Adrenal gland (tissue), 12 donors: ENCODE data around the gene TMEM179B. TPM values are rescaled to one million over a fixed set of nuclear protein-coding genes. Genes with fewer than 3 reads are reported as not detected.
A peak's percentile ranks its signal among the peaks of the same experiment; 100 is the strongest.
"Not testable (repeated sequence)": the region's sequence is repeated elsewhere in the genome, so short reads cannot be mapped to it uniquely, and the experiment has no call there.

Source experiments
- DNase-seq, 7 donors: peaks; one replicate each; pipeline ENCODE4 v3.0.0-alpha.2; 2019 to 2020
- H3K27ac ChIP-seq, 5 donors: fragments of 200-600 bp; sonication (generic) in 4 of 5; 1 replicate in 3 of 5; 2 replicates in 2 of 5; pipeline versions ENCODE4 v1.5.1 to v1.8.0; 2016 to 2020; ENCODE audit warnings: mild to moderate bottlenecking in 1 of 5
- H3K27me3 ChIP-seq: fragments of 200-600 bp; 2 replicates; pipeline ENCODE4 v1.8.0; 2021
- H3K36me3 ChIP-seq, 2 donors: fragments of 200-600 bp; replicated peaks in 1 of 2; 1 replicate in 1 of 2; 2 replicates in 1 of 2; pipeline versions ENCODE4 v1.5.1 to v1.8.0; 2018 to 2022
- H3K4me1 ChIP-seq, 2 donors: fragments of 200-600 bp; replicated peaks in 1 of 2; 1 replicate in 1 of 2; 2 replicates in 1 of 2; pipeline versions ENCODE4 v1.5.1 to v1.8.0; 2018 to 2021
- H3K4me3 ChIP-seq, 4 donors: fragments of 200-600 bp; sonication (generic) in 3 of 4; one replicate each; pipeline ENCODE4 v1.5.1; 2016 to 2018
- H3K9me3 ChIP-seq, 3 donors: fragments of 200-600 bp; sonication (generic) in 1 of 3; replicated peaks in 1 of 3; 1 replicate in 2 of 3; 2 replicates in 1 of 3; pipeline versions ENCODE4 v1.5.1 to v1.8.0; 2016 to 2021
- CTCF ChIP-seq, 6 experiments: fragments of 450-650 bp in 4 of 6; fragments of 200-600 bp in 2 of 6; sonication (generic) in 1 of 6; IDR thresholded peaks; 1 replicate in 5 of 6; 2 replicates in 1 of 6; pipeline versions ENCODE4 v1.5.1 to v1.8.0; 2016 to 2021; ENCODE audit warnings: antibody characterized with exemption in 6 of 6, mild to moderate bottlenecking in 2 of 6, moderate library complexity in 1 of 6
- POLR2A ChIP-seq, 2 donors: fragments of 450-650 bp; IDR thresholded peaks; one replicate each; pipeline ENCODE4 v1.6.1; 2017; ENCODE audit warnings: antibody characterized with exemption in 2 of 2, mild to moderate bottlenecking in 2 of 2, moderate library complexity in 1 of 2
- WGBS, 4 donors: extraction: QIAGEN DNeasy Blood & Tissue Kit in 2 of 4; methylation state at CpG; one replicate each; pipeline versions ENCODE4 v1.1.5 to v1.1.7; 2013 to 2017; 5-methylcytosine and 5-hydroxymethylcytosine counted together
- intact Hi-C, 2 donors: fragments of 100-400 bp; cut with DNase I; formaldehyde crosslinking; loops; one replicate each; pipeline versions ENCODE4 v1.14.1 to v1.15.0; 2022 to 2023
- polyA plus RNA-seq, 3 donors: library from polyadenylated mRNA; stranded (reverse); fragments of 200-250 nt in 2 of 3; fragments of 350-450 nt in 1 of 3; fragmentation: Illumina TruSeq in 1 of 3; extraction: RNeasy Lipid Tissue Mini Kit (QIAGEN cat#74804) in 1 of 3; gene quantifications; one replicate each; pipeline ENCODE4 v1.2.3, GENCODE V29; 2013 to 2014
- total RNA-seq, 9 donors: library from RNA; depleted of rRNA in 4 of 9; stranded (reverse); fragments of >200 nt in 4 of 9; fragments of 120-200 nt in 1 of 9; fragmentation: NEBNext Ultra II Directional in 1 of 9; extraction: Animal tissue kit (Norgen Biotek cat#: 25700) in 1 of 9; gene quantifications; one replicate each; pipeline versions ENCODE4 v1.1.0 to v1.2.4, GENCODE V29; 2013 to 2023
- donor health status: healthy with polysubstance abuse.
- donor health status: Bipolar disorder and iron deficiency.
- donor health status: DM: yes; HTN: yes; CAD: no.
- donor health status: DM: no; HTN: no; CAD: no.
- donor health status: DM: no; HTN: no; CAD: no.
- donor health status: DM: yes; HTN: yes; CAD: no.

Gene TMEM179B
- total and polyA plus RNA-seq, 12 donors: 37.2 to 217 (median 70.5) TPM

- no peak overlapping the region for H3K27ac ChIP-seq
- intact Hi-C loops: no loop called here
- TF ChIP-seq POLR2A (IDR thresholded peaks at IDR 0.05): no peak
- no peak for TF ChIP-seq CTCF (IDR thresholded peaks at IDR 0.05)
- WGBS, 4 donors: 77 to 81% (median 78%) methylated on average over 8 of the region's 8 CpGs
- no peak overlapping the region for H3K4me3 ChIP-seq
- no peaks in the 10 kb centered on the region for H3K27me3 ChIP-seq
- no peak for DNase-seq
- no peaks in the 10 kb centered on the region for H3K4me1 ChIP-seq
- H3K36me3 ChIP-seq: peaks cover 0 to 56% of the 10 kb centered on the region in 2 donors
- H3K9me3 ChIP-seq: no peaks in the 10 kb centered on the region
Observed at GRCh38 chr11:62816557-62816956, 29.4 kb downstream of the TMEM179B start.

GRCh38 chr11:62817129-62817528, 29.9 kb downstream of the TMEM179B start:
- no peak for TF ChIP-seq CTCF (IDR thresholded peaks at IDR 0.05)
- TF ChIP-seq POLR2A (IDR thresholded peaks at IDR 0.05): no peak
- no peaks in the 10 kb centered on the region for H3K4me1 ChIP-seq
- intact Hi-C loops: no loop called here
- no peak for DNase-seq
- no peaks in the 10 kb centered on the region for H3K9me3 ChIP-seq
- no peaks in the 10 kb centered on the region for H3K27me3 ChIP-seq
- H3K27ac ChIP-seq: no peak overlapping the region
- H3K36me3 ChIP-seq: peaks cover 0 to 62% of the 10 kb centered on the region in 2 donors
- no peak overlapping the region for H3K4me3 ChIP-seq
- WGBS, 4 donors: 81 to 91% (median 86%) methylated on average over 4 of the region's 4 CpGs

- Histone ChIP-seq H3K4me1 (no peaks in the 10 kb centered on the region), H3K4me3 (no peak overlapping the region), H3K27ac (no peak overlapping the region), H3K9me3 (no peaks in the 10 kb centered on the region), H3K36me3 (peaks cover 0 to 98% of the 10 kb centered on the region in 2 donors), H3K27me3 (no peaks in the 10 kb centered on the region)
- no peak for TF ChIP-seq CTCF (IDR thresholded peaks at IDR 0.05)
- TF ChIP-seq POLR2A (IDR thresholded peaks at IDR 0.05): no peak
- intact Hi-C loops: no loop called here
- no peak for DNase-seq
- 73 to 88% (median 84%) methylated on average over 3 of the region's 3 CpGs for WGBS, 4 donors
Observed at GRCh38 chr11:62823677-62824076, 36.5 kb downstream of the TMEM179B start.

GRCh38 chr11:62828130-62828529, 40.9 kb downstream of the TMEM179B start:
- H3K4me1 ChIP-seq: peaks cover 14 to 16% of the 10 kb centered on the region in 2 donors
- H3K36me3 ChIP-seq: peaks cover 0 to 56% of the 10 kb centered on the region in 2 donors
- DNase-seq, H3K27ac ChIP-seq, H3K4me3 ChIP-seq, H3K9me3 ChIP-seq, H3K27me3 ChIP-seq: not testable (repeated sequence)
- WGBS, 4 donors: 93 to 96% (median 94%) methylated on average over 8 of the region's 8 CpGs
- intact Hi-C loops: loop anchor here in 1 of 2 donors (5.0 kb wide), 1 partner anchor 36 kb away; the partner anchor contains the start of gene TMEM223

GRCh38 chr11:62830904-62831519, 43.8 kb downstream of the TMEM179B start:
- Histone ChIP-seq H3K27me3 (no peaks in the 10 kb centered on the region), H3K9me3 (no peaks in the 10 kb centered on the region), H3K27ac (peak overlapping the region; percentile 50 to 98 (median 96)), H3K36me3 (peaks cover 0 to 51% of the 10 kb centered on the region in 2 donors), H3K4me1 (peaks cover 14 to 23% of the 10 kb centered on the region in 2 donors), H3K4me3 (peak overlapping the region; percentile 34 to 93 (median 77))
- DNase-seq: peak in 1 of 7 donors; percentile 29
- peak in 1 of 6 experiments; percentile 24 for TF ChIP-seq CTCF (IDR thresholded peaks at IDR 0.05)
- peak in 1 of 2 donors; percentile 65 for TF ChIP-seq POLR2A (IDR thresholded peaks at IDR 0.05)
- intact Hi-C loops: no loop called here
- WGBS, 4 donors: 0 to 2% (median 1%) methylated on average over 10 to 33 of the region's 33 CpGs
